Measurements from ENCODE around the gene DLGAP4. TPM values are rescaled to one million over a fixed set of nuclear protein-coding genes. Genes with fewer than 3 reads are reported as not detected.

DLGAP4 gene
- polyA plus RNA-seq, 2 of the 4 experiments (the other 2 are of a cell fraction) = 11.9 to 36.7 TPM

- ChIA-PET CTCF (interaction anchor here (1.1 to 1.5 kb wide), 3 partner anchors 47 to 139 kb away, joined by 3 to 5 read pairs (median 3); no protein-coding TSS in a partner anchor), POLR2A (interaction anchor here (0.7 kb wide), 1 partner anchor 185 kb away, joined by 3 read pairs; no protein-coding TSS in a partner anchor)
- Histone ChIP-seq H3K4me1 (no peaks in the 10 kb centered on the region), H3K4me2 (no peak overlapping the region), H3K4me3 (no peak overlapping the region), H3K27ac (no peak overlapping the region), H3K9me3 (no peaks in the 10 kb centered on the region)
- FAIRE-seq (no peak), DNase-seq (ENCODE audit: low read depth in 1 of 2, low spot score in 1 of 2) (peak in 1 of 2 experiments; percentile 42), ATAC-seq (peak; percentile 75 to 83; a peak in 3 of 6 replicates)
- no peak for TF ChIP-seq BCL3 (IDR thresholded peaks at IDR 0.05)
- no peak for TF ChIP-seq HOXA7 (CRISPR knock-in tag; IDR thresholded peaks at IDR 0.05)
- peak; percentile 89 for TF ChIP-seq FOXS1 (CRISPR knock-in tag; IDR thresholded peaks at IDR 0.05)
- peak; percentile 68 for TF ChIP-seq ZNF302 (CRISPR knock-in tag; IDR thresholded peaks at IDR 0.05)
- TF ChIP-seq TP53 (CRISPR knock-in tag; IDR thresholded peaks at IDR 0.05) = peak; percentile 21; the same call in 1 of the 2 replicates
- peak; percentile 83; the same call in 1 of the 2 replicates for TF ChIP-seq EHF (CRISPR knock-in tag; IDR thresholded peaks at IDR 0.05)
- peak; percentile 90 for TF ChIP-seq HOXB5 (CRISPR knock-in tag; IDR thresholded peaks at IDR 0.05)
- no peak for TF ChIP-seq ESRRA (IDR thresholded peaks at IDR 0.05; ENCODE audit: borderline replicate concordance, low read length)
- TF ChIP-seq ATOH8 (CRISPR knock-in tag; IDR thresholded peaks at IDR 0.05; ENCODE audit: low read depth) = peak; percentile 85
- TF ChIP-seq NPAS2 (CRISPR knock-in tag; IDR thresholded peaks at IDR 0.05; ENCODE audit: borderline replicate concordance) = no peak
- no peak for TF ChIP-seq CEBPB (IDR thresholded peaks at IDR 0.05)
- no peak for TF ChIP-seq CHD4 (IDR thresholded peaks at IDR 0.05; ENCODE audit: borderline replicate concordance)
- peak; percentile 89; the same call in 1 of the 2 replicates for TF ChIP-seq ZSCAN20 (CRISPR knock-in tag; IDR thresholded peaks at IDR 0.05)
- peak; percentile 74; the same call in 1 of the 2 replicates for TF ChIP-seq HOXB13 (CRISPR knock-in tag; IDR thresholded peaks at IDR 0.05; ENCODE audit: low read depth)
- peak; percentile 99 for TF ChIP-seq REST (IDR thresholded peaks at IDR 0.05)
- peak; percentile 99 for TF ChIP-seq EHMT2 (IDR thresholded peaks at IDR 0.05; ENCODE audit: low read depth)
- TF ChIP-seq HEYL (CRISPR knock-in tag; IDR thresholded peaks at IDR 0.05) = peak; percentile 72; the same call in 1 of the 2 replicates
- TF ChIP-seq FOSB (CRISPR knock-in tag; IDR thresholded peaks at IDR 0.05) = peak; percentile 83
- 5% methylated on average over 6 of the region's 6 CpGs for WGBS (ENCODE audit: missing lambda C conversion rate)
Observed at GRCh38 chr20:36384022-36384619, 78.0 kb downstream of the DLGAP4 start.

GRCh38 chr20:36385503-36385902 lies 79.4 kb downstream of the DLGAP4 start:
- ChIA-PET CTCF (interaction anchor here (1.0 to 1.7 kb wide), 4 partner anchors 49 to 229 kb away, joined by 3 to 7 read pairs (median 3); no protein-coding TSS in a partner anchor), POLR2A (no interaction called here)
- H3K4me3 ChIP-seq = no peak overlapping the region
- no peaks in the 10 kb centered on the region for H3K9me3 ChIP-seq
- H3K4me1 ChIP-seq = no peaks in the 10 kb centered on the region
- H3K4me2 ChIP-seq = no peak overlapping the region
- 0% methylated on average over 1 of the region's 3 CpGs for WGBS (ENCODE audit: missing lambda C conversion rate)
- no peak for DNase-seq (ENCODE audit: low read depth in 1 of 2, low spot score in 1 of 2)
- no peak overlapping the region for H3K27ac ChIP-seq
- TF ChIP-seq JUN (IDR thresholded peaks at IDR 0.05) (no peak), GATA3 (IDR thresholded peaks at IDR 0.05; ENCODE audit: borderline replicate concordance) (no peak), NPAS2 (CRISPR knock-in tag; IDR thresholded peaks at IDR 0.05; ENCODE audit: borderline replicate concordance) (no peak), TFCP2L1 (CRISPR knock-in tag; IDR thresholded peaks at IDR 0.05) (no peak), HOXB13 (CRISPR knock-in tag; IDR thresholded peaks at IDR 0.05; ENCODE audit: low read depth) (no peak), FOXS1 (CRISPR knock-in tag; IDR thresholded peaks at IDR 0.05) (no peak), CBX8 (IDR thresholded peaks at IDR 0.05) (no peak), POLR2AphosphoS2 (conservative IDR thresholded peaks at IDR 0.05; ENCODE audit: low read length) (no peak), HOXA7 (CRISPR knock-in tag; IDR thresholded peaks at IDR 0.05) (no peak), CEBPB (IDR thresholded peaks at IDR 0.05) (no peak), RFX5 (IDR thresholded peaks at IDR 0.05) (no peak), EHMT2 (IDR thresholded peaks at IDR 0.05; ENCODE audit: low read depth) (no peak), CTCF (IDR thresholded peaks at IDR 0.05) (no peak)
- ATAC-seq = no peak; a peak in 1 of 6 replicates
- FAIRE-seq = no peak
